TTC549 (cell line): ENCODE measurements around the gene CLEC4G.

Source experiments
- FAIRE-seq: peaks from 2 replicates; lab custom pipeline; 2012; peaks lifted over from hg19 to GRCh38; lab: Jason Lieb, UNC

The CLEC4G gene

GRCh38 chr19:7691497-7691896, 40.4 kb downstream of the CLEC4G start:
- FAIRE-seq: no peak

- no peak for FAIRE-seq
These were observed 41.1 kb downstream of the CLEC4G start for GRCh38 chr19:7690779-7691258.

- no peak for FAIRE-seq
These were observed 42.7 kb downstream of the CLEC4G start for GRCh38 chr19:7689165-7689564.

GRCh38 chr19:7687177-7687576, 44.7 kb downstream of the CLEC4G start:
- no peak for FAIRE-seq

GRCh38 chr19:7685546-7686445, 46.1 kb downstream of the CLEC4G start:
- FAIRE-seq: no peak

GRCh38 chr19:7682175-7682855, 49.6 kb downstream of the CLEC4G start:
- no peak for FAIRE-seq

- no peak for FAIRE-seq
These were observed 50.4 kb downstream of the CLEC4G start for GRCh38 chr19:7681340-7682174.

- FAIRE-seq: no peak
These were observed 51.1 kb downstream of the CLEC4G start, which contains the start of gene TRAPPC5 for GRCh38 chr19:7680606-7681339. TSS of gene TRAPPC5 (plus strand) at chr19:7680833. CDS start at chr19:7682254, 1,421 bp downstream.

- no peak for FAIRE-seq
These were observed 51.9 kb downstream of the CLEC4G start for GRCh38 chr19:7679771-7680605.

GRCh38 chr19:7678971-7679751, 52.7 kb downstream of the CLEC4G start:
- FAIRE-seq: no peak
